Measurements from ENCODE around the gene HES7. TPM values are rescaled to one million over a fixed set of nuclear protein-coding genes. Genes with fewer than 3 reads are reported as not detected.
"Not testable (repeated sequence)": the region's sequence is repeated elsewhere in the genome, so short reads cannot be mapped to it uniquely, and the experiment has no call there.

Gene HES7
- 0.13 and 1.3 TPM in 2 replicates for total RNA-seq

DNA sequence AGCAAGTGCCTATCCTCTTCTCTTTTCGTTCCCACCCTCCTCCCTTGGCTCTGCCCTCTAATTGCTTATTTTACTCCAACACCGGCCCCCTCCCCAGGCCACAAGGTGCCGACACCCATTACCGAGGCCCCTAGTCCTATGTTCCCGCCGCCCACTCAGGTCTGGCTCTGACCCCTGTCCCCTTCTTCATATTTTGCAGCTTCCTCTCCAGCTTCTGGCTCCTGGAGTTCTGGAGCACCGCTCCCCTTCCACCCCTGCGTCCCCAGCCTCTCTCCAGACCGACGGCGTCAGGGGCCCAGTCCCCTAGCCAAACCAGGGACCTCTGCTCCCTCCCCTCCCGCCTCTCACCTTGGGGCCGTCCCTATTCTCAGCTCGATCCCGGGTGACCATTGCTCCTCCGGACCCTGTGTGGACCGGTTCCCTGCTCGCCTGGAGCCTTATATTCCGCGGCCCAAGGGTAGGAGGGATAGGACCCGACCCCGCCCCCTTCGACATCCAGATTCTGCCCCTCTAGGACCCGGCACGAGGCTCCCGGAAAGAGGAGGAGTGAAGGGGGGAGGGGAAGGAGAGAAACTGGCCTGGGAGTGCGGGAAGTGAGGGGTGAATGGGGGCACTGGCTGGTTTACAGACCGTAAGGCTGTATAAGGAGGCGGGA, at the start of gene HES7:
Gene HES7, minus strand, starts transcription at position 412 of the 655 bp plus-strand sequence. Its CDS starts 22 bp downstream, at position 390.
- H3K4me3 ChIP-seq (ENCODE audit: low read depth, low read length): peak within 1 kb of the TSS; percentile 45
- DNase-seq (ENCODE audit: low read depth): no peak
- FAIRE-seq: no peak
- H3K36me3 ChIP-seq (ENCODE audit: control insufficient read depth, insufficient read depth, low read length): no peaks in the 10 kb centered on the region
- TF ChIP-seq CTCF (IDR thresholded peaks at IDR 0.05; ENCODE audit: insufficient read depth, low read length, severe bottlenecking): no peak
- peaks cover 3% of the 10 kb centered on the region for H3K27me3 ChIP-seq (ENCODE audit: control insufficient read depth, insufficient read depth, low read length)

DNA sequence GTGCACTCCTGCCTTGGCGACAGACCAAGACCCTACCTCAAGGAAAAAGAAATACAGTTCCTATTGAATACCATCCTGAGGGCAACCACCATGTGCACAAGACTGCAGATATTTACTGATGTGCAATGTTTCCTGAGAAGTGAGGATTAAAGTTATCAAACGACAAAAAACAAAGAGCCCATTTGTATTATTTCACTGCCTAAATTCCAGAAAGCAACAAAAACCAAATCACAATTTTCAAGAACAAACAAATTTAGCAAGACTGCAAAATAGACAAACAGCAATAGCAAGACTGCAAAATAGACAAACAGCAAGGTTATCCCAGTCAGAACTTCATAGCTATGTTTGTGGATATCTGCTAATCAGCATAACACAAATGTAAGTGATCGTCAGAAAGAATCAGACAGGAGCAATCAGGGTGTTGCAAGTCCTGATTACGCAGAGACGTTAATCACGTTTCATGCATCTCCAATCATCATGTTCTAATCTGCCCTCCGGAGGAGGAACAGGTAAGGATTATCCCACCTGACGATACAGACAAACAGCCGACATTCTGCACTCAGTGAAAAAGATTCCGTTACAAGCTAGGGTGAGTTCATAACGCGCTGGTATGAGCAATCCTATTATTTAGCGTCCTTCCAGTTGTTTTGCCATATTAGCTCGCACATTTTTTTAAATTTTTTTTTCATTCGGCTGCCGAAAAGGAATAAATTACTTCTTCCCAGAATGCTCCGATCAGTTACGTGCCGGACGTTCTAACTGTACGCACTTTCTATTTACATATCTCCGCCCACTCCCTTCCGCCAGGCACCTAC, 49.4 kb upstream of the HES7 start:
- no peak for TF ChIP-seq CTCF (IDR thresholded peaks at IDR 0.05; ENCODE audit: insufficient read depth, low read length, severe bottlenecking)
- DNase-seq (ENCODE audit: low read depth): peak; percentile 98
- no peak for FAIRE-seq
- Histone ChIP-seq H3K36me3 (ENCODE audit: control insufficient read depth, insufficient read depth, low read length) (no peaks in the 10 kb centered on the region), H3K4me3 (ENCODE audit: low read depth, low read length) (peak overlapping the region; percentile 42), H3K27me3 (ENCODE audit: control insufficient read depth, insufficient read depth, low read length) (no peaks in the 10 kb centered on the region)

GRCh38 chr17:8170186-8170585, 46.3 kb upstream of the HES7 start:
- not testable (repeated sequence) for H3K4me3 ChIP-seq (ENCODE audit: low read depth, low read length); H3K27me3 ChIP-seq (ENCODE audit: control insufficient read depth, insufficient read depth, low read length); H3K36me3 ChIP-seq (ENCODE audit: control insufficient read depth, insufficient read depth, low read length); FAIRE-seq; DNase-seq (ENCODE audit: low read depth)

- DNase-seq (ENCODE audit: low read depth) (no peak), FAIRE-seq (no peak)
- TF ChIP-seq CTCF (IDR thresholded peaks at IDR 0.05; ENCODE audit: insufficient read depth, low read length, severe bottlenecking): no peak
- H3K27me3 ChIP-seq (ENCODE audit: control insufficient read depth, insufficient read depth, low read length): no peaks in the 10 kb centered on the region
- H3K4me3 ChIP-seq (ENCODE audit: low read depth, low read length): no peak overlapping the region
- no peaks in the 10 kb centered on the region for H3K36me3 ChIP-seq (ENCODE audit: control insufficient read depth, insufficient read depth, low read length)
Measured at GRCh38 chr17:8167526-8167925, 43.6 kb upstream of the HES7 start.

GRCh38 chr17:8166731-8167130, 42.8 kb upstream of the HES7 start:
- DNase-seq (ENCODE audit: low read depth) (peak; percentile 48), FAIRE-seq (no peak)
- no peak overlapping the region for H3K4me3 ChIP-seq (ENCODE audit: low read depth, low read length)
- no peaks in the 10 kb centered on the region for H3K36me3 ChIP-seq (ENCODE audit: control insufficient read depth, insufficient read depth, low read length)
- no peaks in the 10 kb centered on the region for H3K27me3 ChIP-seq (ENCODE audit: control insufficient read depth, insufficient read depth, low read length)
- TF ChIP-seq CTCF (IDR thresholded peaks at IDR 0.05; ENCODE audit: insufficient read depth, low read length, severe bottlenecking): no peak

DNA sequence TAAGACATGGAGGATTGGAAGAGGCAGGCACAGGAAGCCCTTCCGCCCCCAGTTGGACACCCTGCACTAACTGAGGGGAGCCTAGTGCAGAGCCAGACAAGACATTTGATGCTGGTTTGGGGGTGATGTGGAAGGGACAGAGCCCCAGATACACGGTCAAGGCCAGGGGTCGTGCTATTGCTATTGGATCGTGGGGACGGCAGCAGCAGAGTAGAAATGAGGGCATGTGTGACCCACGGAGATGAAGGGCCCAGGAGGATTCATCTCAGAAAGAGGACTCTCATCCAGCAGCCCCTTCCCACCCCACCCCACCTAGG, 40.9 kb upstream of the HES7 start:
- Histone ChIP-seq H3K36me3 (ENCODE audit: control insufficient read depth, insufficient read depth, low read length) (peaks cover 11% of the 10 kb centered on the region), H3K4me3 (ENCODE audit: low read depth, low read length) (no peak overlapping the region), H3K27me3 (ENCODE audit: control insufficient read depth, insufficient read depth, low read length) (no peaks in the 10 kb centered on the region)
- DNase-seq (ENCODE audit: low read depth) (no peak), FAIRE-seq (no peak)
- TF ChIP-seq CTCF (IDR thresholded peaks at IDR 0.05; ENCODE audit: insufficient read depth, low read length, severe bottlenecking): no peak
